SW 1271 (cell line): ENCODE measurements around the gene CABCOCO1.

Experiments
- DNase-seq, 2 experiments: peaks; one replicate each; lab custom pipeline; 2025; lab: John Stamatoyannopoulos, UW

The CABCOCO1 gene, protein sequence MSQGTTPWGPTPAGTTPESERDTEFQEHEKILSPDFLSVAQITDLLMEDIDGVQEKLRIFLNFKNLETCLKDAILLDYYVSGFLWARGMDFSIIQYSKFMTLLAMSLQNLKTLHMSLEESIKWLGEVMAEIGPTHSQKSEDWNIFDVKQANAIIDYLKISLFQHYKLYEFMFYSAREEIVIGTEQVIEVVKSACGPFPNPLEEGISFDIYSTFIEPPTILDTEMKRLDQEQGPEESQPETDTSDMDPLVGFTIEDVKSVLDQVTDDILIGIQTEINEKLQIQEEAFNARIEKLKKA

GRCh38 chr10:61662794-61663259, at the start of gene CABCOCO1:
TSS of gene CABCOCO1 (plus strand) at chr10:61662929. CDS start at chr10:61662973, 44 bp downstream.
- DNase-seq: no peak

DNA sequence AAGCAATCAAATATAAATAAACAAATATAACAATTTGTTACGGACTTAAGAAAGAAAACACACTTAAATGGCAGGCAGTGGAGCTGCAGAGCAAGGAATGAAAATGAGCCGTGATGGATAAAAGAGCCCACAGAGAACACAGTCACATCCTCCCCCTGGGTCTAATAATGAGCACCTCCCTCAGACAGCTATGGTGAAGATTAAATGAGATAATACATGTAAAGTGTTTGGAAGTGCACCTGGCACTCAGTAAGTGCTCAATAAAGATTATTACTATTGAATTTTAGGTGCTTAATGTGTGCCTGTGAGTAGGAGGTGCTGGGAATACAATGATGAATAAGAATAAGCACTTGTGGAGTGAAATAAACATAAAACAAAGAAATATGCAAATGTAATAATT, 49.1 kb upstream of the CABCOCO1 start:
- DNase-seq: no peak

- no peak for DNase-seq
These were observed 46.1 kb upstream of the CABCOCO1 start for GRCh38 chr10:61616611-61617010.

DNA sequence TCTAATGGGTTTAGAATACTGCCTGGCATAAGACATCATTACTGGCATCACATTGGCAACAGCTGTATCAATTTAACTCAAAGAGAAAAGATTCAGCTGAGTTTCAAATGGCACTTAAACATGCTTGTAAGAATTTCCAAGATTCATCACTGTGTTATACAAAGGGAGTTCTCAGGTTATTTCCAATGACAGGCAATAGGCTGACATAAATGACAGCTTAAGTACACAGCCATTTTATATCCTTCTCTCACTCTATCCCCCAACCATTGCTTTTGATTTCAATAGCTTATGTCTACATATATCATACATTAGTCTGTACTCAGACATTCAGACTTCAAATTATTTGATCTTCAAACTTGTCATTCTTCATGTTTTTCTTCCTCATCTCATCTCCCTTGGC, 45.5 kb upstream of the CABCOCO1 start:
- DNase-seq: no peak

DNA sequence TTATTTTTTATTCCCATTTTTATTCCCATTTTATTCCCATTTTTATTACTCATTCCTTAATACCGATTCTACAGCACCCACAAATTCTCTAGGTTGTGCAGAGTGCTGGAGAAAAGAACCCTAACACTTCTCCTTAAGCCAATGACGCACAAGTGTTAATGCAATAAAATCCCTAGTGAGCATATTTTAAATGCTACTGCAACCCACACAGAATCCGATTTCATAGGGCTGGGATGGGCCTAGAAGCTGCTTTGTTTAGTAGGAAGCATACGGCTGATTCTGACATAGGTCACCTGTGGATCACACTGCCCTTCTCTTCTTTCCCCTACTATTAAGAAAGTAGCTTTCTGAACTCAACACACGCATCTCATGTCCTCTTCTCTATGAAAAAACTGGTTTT, 45.1 kb upstream of the CABCOCO1 start:
- DNase-seq: no peak

- DNase-seq: no peak
These were observed 44.3 kb upstream of the CABCOCO1 start for GRCh38 chr10:61618388-61618961.

GRCh38 chr10:61620506-61620905, 42.2 kb upstream of the CABCOCO1 start:
- DNase-seq: no peak

DNA sequence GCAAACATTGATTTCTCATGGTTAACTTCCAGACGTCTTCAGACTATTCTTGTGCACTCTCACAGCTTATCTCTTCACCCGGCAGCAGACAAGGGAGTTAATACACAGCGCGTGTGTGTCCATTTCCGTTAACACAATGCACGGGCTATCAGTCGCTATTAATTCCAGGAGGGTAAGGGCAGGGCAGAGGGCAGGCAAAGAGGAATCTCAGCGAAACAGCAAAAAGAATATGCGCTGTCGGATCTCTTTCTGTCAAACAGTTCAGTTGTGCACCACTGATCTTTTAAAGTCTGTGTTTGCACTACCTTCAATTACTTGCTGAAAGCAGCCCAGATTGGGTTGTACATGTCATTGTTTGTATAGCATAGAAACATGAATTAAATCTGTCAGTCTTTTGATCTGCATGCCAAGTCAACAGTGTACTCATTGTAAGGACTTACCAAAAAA, 41.1 kb upstream of the CABCOCO1 start:
- DNase-seq: no peak

DNA sequence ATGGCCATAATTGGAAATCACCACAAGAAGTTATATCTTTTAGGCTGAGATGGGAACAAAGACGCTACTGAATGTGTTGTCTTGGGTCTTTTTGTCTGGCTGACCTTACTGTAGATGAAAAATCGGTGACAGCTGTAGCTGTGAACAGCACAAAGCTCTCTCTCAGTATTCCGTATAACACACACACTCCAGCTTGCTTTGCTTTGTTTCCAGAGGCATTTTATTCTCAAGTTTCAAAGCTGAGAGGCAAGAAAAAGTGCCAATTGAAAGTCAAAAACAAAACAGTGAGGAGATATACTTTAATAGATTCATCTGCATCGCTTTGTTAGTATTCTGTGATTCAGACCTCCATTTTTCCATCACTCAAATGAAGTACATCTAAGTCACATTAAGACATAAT, 39.6 kb upstream of the CABCOCO1 start:
- no peak for DNase-seq

- no peak for DNase-seq
These were observed 36.5 kb upstream of the CABCOCO1 start for GRCh38 chr10:61626209-61626608.

- DNase-seq: no peak
These were observed 35.5 kb upstream of the CABCOCO1 start for GRCh38 chr10:61627266-61627665.

DNA sequence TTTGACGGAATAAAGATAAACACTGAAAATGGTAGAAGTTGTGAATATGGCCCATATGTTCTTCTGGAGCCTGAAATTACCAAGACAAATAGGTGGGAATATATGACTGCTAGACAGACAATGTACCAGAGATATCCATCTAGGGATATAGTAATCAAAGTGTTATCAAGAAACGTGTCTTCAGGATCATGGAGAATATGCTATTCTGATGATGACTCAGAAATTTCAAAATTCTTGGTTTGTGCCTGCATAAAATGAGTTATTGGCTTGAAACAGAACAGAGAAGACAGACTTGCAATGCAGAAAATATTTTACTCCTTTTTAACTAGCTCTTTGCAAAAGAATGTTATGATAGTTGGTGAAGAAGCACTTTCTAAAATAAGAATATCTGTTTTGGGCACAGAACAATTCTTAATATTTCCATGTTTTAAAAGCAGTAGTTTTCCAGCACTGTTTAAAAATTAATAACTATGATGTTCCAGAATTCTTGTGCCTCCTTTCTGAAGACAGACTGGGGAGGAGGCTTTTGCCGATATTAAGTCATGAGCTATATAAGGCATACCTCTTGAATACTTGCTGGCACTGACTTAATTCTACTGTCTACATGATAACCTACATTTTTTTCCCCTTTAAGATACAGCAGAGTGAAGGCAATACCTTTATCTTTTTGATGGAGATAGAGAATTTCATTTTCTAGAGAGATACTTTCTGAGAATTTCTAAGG, 34.4 kb upstream of the CABCOCO1 start:
- no peak for DNase-seq

GRCh38 chr10:61628875-61629513, 33.7 kb upstream of the CABCOCO1 start:
- DNase-seq: no peak

- no peak for DNase-seq
These were observed 33.2 kb upstream of the CABCOCO1 start for GRCh38 chr10:61629576-61629975.

GRCh38 chr10:61632057-61632670, 30.6 kb upstream of the CABCOCO1 start:
- DNase-seq: no peak

DNA sequence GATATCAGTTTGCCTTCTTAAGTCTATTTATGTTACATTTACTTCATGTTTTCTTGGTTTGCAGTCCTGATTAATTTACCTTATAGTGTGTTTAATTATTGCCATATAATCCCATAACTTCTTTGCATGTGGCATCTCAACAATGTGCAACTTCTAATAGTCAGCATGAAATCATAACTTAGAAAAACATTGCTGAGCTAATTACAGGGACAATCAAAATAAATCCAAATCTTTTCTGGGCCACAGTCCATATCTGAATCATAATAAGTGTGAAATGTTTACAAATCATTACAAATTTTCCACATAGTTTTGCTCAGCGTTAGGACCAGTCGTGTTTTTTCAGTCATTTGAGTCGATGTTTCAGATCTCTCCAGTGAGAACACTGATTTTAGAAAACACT, 29.1 kb upstream of the CABCOCO1 start:
- no peak for DNase-seq

- no peak for DNase-seq
These were observed 28.0 kb upstream of the CABCOCO1 start for GRCh38 chr10:61634746-61635145.

DNA sequence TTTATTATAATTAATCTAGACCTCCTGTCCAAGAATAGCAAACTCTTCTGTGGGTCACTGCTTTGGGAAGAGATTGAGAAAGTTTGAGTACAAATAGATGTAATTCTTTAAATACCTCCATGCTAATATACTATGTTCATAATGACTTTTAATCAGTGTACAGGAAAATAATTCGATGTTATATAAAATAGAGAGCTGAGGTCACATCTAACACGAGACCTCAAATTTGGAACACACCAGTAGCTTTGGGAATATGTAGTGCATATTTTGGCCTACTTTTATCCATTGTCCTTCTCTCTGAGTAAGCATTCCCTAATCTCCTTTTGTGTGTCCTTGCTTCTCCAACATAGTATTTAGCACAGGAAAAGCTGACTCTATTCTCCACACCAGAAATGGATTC, 27.3 kb upstream of the CABCOCO1 start:
- no peak for DNase-seq

GRCh38 chr10:61635932-61636331, 26.8 kb upstream of the CABCOCO1 start:
- DNase-seq: no peak

DNA sequence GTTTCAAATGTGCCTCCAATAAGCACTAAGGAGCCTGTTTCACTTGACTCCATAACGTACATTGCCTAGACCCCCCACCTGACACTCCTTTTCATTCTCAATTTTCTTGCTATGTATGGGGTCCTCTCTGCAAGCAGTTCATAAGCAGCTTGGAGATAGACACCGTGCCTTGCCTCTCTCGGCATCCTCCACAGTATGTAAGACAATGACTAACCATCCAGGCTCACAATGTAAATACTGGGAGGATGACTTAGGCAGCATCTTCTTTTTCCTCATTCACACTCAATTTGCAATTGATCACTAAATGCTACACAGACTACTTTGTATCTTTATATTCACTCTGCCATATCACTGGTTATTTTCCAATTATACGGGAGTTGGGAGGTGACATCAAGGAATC, 22.8 kb upstream of the CABCOCO1 start:
- no peak for DNase-seq

- DNase-seq: no peak
These were observed 21.9 kb upstream of the CABCOCO1 start for GRCh38 chr10:61640856-61641255.

- DNase-seq: no peak
These were observed 20.6 kb upstream of the CABCOCO1 start for GRCh38 chr10:61642150-61642571.
